HG02623 (cell line): ENCODE data around the gene TMEM205.

Source experiments
- ATAC-seq: cut with Tn5 transposase; IDR thresholded peaks from one replicate; pipeline ENCODE4 v1.9.1; 2021; ENCODE audit warnings: moderate library complexity; ENCODE audit not compliant: unreplicated experiment

Gene TMEM205

GRCh38 chr19:11304936-11305335 lies 41.1 kb downstream of the TMEM205 start:
- no peak for ATAC-seq

- ATAC-seq = no peak
Observed at GRCh38 chr19:11300811-11301120, 45.3 kb downstream of the TMEM205 start.

DNA sequence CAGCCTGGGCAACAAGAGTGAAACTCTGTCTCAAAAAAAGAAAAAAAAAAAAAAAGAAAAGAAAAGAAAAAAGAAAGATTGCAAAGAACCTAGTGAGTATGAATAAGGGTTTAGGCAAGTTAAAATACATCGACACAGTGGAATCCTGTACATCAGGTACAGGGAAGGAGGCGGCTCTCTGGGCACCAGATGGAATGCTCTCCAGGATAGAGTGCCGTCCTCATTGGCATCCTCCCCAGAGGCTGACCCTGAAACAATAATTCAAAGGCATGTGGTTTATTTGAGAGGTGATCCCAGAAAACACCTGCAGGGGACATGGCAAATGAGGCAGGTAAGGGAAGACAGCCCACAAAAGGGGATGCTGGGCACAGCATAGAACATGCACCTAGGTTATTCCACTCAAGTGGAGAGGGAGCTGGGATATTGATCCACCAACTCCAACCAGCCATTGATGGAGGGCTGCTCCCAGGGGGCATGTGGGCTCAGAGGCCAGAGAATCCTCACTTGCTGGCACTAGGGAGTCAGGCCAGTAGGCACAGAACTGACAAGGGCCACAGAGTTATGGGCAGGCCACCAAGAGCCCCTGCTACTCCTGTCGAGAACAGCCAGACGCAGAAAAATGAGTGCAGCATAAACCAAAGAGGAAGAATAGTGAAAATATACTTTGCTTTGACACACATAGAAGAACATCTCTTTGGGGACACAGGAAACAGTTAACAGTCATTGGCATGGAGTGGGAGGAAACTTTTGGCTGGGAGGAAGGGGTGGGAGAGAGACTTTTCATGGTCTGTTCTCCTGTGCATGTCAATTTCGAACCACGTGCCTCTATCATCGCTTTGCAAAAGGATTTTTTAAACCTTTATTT lies 45.9 kb downstream of the TMEM205 start:
- no peak for ATAC-seq

GRCh38 chr19:11296264-11296663 lies 49.8 kb downstream of the TMEM205 start:
- ATAC-seq = no peak

DNA sequence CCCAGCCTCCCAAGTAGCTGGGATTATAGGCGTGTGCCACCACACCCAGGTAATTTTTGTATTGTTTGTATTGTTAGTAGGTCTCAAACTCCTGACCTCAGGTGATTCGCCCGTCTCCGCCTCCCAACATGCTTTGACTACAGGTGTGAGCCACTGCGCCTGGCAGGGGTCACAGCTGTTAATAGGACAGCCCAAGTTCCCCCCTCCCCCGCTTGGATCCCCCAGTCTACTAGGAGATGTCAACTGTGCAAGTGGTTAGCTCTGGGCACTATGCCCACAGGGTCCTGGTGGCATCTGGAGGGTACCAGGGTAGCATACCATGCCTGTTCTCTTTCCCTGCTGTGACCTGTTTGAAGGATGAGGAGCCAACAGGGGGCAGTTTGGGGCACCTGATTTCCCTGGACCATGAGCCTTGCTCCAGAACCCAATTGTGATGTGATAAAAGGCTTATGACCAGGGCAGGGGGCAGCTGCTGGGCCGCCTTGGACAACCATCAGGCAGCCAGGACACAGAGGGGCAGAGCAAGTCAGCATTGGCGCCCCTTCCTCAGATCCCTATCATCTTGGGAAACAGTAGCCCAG lies 50.3 kb downstream of the TMEM205 start, which contains the start of gene TSPAN16:
TSPAN16 (plus strand) TSS at position 496 of the 581 bp plus-strand sequence. CDS start 138 bp downstream, outside the sequence.
- no peak for ATAC-seq

GRCh38 chr19:11295180-11295579 lies 50.9 kb downstream of the TMEM205 start:
- no peak for ATAC-seq

DNA sequence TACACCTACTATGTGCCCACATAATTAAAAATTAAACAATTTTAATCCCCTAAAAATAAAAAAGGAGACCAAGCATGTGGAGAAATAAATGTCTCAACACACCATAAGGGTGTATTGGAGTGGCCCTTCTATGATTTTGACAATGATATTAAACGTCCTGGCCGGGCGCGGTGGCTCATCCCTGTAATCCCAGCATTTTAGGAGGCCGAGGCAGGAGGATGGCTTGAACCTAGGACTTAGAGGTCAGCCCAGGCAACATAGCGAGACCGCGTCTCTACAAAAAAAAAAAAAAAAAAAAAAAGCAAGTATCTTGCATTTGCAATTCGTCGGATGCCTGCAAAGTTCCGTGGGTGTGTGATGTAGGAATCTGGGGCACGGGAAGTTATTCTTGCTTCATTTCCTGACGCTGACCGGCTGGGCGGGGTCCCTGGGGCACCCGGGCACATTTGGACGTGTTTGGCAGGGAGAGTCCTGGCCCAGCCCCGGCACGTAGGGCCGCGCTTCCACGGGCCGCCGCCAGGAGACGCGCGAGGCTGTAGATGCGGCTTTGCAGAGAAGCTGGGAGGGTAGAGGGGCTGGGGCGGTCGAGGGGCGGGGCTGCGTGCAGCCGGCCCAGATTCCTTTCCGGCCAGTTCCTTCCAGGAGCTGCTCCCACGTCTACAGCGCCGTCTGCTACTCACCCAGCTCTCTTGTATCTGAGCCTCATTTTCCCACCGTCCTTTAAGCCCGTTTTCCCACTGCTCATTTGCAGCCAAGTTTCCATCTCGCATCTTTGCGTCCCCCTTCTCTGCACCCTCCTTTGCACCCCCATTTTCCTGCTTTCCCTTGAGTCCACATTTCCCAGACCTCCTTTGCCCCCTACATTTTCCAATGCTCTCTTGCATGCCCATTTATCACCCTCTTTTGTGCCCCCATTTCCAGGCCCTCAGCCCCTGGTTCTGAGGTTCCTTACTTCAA lies 52.4 kb downstream of the TMEM205 start:
- no peak for ATAC-seq
